ENCODE data around the gene SLC7A10.

The SLC7A10 gene

GRCh38 chr19:33225458-33225926 lies at the start of gene SLC7A10:
TSS of gene SLC7A10 (minus strand) at chr19:33225850. CDS start at chr19:33225703, 147 bp downstream.
- no peak for DNase-seq (ENCODE audit: low read depth, low spot score)

- no peak for DNase-seq (ENCODE audit: low read depth, low spot score)
Observed at GRCh38 chr19:33274663-33275558, 49.3 kb upstream of the SLC7A10 start.

GRCh38 chr19:33273881-33274662 lies 48.4 kb upstream of the SLC7A10 start:
- no peak for DNase-seq (ENCODE audit: low read depth, low spot score)

GRCh38 chr19:33273065-33273736 lies 47.6 kb upstream of the SLC7A10 start:
- no peak for DNase-seq (ENCODE audit: low read depth, low spot score)

- no peak for DNase-seq (ENCODE audit: low read depth, low spot score)
Observed at GRCh38 chr19:33271246-33272021, 45.8 kb upstream of the SLC7A10 start.

- no peak for DNase-seq (ENCODE audit: low read depth, low spot score)
Observed at GRCh38 chr19:33270769-33271168, 45.1 kb upstream of the SLC7A10 start.

- DNase-seq (ENCODE audit: low read depth, low spot score), result no peak
Observed at GRCh38 chr19:33269016-33269415, 43.4 kb upstream of the SLC7A10 start.

- no peak for DNase-seq (ENCODE audit: low read depth, low spot score)
Observed at GRCh38 chr19:33268162-33268991, 42.7 kb upstream of the SLC7A10 start.

DNA sequence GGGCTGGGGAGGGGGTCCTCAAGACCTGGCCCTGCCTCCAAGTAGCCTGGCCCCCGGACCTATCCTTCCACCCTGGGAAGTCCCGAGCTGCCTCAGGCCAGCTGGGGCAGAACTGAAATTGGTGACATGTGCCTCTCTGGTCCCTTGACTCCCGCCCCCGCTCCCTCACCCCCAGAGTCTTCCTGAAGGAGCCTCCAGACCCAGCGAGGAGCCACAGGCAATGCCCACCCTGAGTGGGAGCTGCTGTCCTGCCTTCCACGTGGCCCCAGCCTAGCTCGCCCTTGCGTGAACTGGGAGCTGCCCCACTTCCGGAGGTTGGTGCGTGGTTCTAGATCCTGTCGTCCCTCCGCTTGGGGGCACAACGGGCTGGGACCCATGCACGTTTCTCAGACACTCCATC lies 42.1 kb upstream of the SLC7A10 start:
- DNase-seq (ENCODE audit: low read depth, low spot score), result no peak

DNA sequence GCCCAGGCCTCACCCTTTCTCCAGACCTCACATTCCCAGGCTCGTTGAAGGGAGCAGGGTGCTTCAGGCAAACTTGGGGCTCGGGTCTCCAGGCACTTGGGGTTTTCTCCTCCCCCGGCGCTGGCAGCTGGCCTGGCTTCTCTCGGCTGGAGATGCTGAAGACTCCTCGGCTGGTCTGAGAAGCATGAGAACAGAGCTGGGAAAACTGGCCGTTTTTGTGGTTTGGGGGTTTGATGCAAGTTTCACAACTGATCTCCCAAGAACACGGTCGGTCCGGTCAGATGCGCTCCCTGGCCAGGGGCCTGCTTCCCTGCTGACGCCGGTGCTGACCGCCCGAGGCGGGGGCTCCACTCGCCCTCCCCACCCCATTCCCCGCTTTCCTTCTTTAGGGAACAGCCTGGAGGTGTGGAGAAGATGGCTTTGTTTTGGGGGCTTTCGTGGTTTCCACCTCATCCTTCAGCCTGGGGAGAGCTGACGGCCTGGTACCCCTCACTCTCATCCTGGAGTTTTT lies 41.4 kb upstream of the SLC7A10 start:
- DNase-seq (ENCODE audit: low read depth, low spot score), result no peak

DNA sequence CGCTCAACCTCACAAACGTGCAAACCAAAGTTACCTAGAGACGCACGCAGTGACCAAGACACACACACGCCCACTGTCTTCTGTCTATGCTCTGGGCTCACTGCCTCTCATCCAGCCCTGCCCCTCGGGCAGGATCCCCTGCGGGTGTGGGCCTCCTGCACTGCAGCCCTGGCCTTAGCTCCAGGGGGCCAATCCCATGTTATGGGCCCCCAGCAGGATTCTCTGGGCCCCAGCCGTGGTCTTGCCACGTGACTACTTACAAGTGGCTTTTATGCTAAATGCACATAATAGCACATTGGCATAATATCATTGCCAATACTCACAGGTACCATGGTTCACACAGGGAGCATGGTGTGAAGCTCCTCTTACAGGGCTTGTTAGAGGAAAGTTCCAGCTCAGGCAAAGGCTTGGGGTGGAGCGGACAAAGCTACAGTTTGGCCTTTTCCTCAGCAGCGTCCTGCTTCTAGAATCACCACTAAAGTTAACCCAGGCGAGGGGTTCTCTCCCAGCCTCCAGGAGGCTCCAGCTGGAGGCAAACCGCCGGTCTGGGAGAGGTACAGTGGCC lies 39.3 kb upstream of the SLC7A10 start:
- DNase-seq (ENCODE audit: low read depth, low spot score), result no peak

DNA sequence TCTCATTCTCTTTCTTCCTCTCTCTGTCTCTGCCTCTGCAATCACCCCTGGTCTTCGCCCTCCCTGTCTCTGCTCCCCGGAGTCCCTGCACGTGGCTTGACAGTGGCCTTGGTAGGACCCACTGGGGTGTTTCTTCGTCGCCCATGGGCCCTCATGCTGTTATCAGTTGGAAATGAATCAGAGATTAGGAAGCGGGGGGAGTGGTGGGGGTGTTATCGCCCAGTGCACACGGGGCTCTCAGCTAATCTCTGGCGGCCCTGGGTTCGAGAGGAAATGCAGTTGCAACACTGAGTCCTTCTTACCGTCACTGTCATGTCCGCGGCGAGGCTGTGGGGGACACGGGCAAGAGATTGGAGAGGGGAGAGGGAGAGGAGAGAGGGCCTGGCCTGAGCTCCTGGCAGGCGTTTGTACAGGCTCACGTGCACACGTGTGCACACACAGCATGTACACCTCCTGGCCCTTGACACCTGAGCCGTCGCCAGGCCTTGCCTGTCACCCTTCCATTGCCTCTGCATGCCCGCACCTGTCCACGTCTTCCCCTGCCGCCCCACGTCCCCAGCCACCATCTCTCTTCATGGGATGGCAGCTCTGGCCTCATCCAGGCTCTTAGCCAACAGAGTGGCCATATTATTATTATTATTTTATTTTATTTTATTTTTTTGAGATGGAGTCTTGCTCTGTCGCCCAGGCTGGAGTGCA lies 37.8 kb upstream of the SLC7A10 start:
- DNase-seq (ENCODE audit: low read depth, low spot score), result no peak

DNA sequence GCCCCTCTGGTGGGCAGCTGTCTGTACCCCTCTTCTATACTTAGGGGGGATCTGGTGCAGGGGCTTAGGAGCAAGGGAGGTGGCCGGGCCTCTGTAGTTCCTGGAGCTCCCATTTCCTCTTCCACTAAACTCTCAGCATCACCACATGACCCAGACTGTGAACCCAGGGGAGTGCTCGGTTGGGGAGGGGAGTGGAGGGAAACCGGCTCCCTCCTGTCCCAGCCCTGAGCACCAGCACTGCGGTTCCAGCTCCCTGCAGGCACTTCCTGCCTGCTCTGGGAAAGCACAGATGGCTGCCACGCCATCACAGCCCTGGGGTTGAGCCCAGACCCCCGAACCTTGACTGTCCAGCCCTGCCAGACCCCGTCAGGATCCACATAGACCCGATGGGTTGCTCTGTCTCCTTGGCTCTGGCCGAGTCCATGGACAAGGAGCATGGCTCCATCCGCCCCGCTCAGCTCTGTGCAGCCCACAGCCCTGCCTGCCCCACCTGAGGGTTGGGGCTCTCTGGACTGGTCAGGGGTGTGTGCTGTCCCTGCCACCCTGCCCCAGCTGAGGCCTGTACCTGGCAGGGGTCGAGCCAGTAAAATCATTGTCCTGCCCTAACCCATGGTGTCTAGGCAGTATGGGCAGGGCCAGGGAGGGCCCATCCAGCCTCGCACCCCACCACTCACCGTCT lies 36.0 kb upstream of the SLC7A10 start:
- no peak for DNase-seq (ENCODE audit: low read depth, low spot score)

GRCh38 chr19:33260628-33261418 lies 35.2 kb upstream of the SLC7A10 start:
- no peak for DNase-seq (ENCODE audit: low read depth, low spot score)

DNA sequence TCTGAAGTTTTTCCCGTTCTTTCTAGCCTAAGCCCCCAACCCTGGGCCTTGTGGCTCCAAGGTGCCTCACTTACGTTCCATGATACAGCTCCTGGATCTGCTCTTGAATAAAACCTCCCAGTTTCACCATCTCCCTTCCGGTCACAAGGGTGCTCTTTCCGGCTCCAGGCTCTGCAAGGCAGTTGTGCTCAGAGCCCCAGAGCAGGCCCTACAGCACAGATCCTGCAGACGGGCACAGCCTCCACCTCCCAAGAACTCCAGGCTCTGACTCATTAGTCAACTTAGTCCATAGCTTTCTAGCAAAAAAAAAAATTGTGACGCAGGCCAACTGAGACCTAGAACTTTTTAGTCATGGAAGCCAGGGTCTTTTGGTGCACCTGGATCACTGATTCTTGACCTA lies 33.9 kb upstream of the SLC7A10 start:
- no peak for DNase-seq (ENCODE audit: low read depth, low spot score)

GRCh38 chr19:33257828-33258227 lies 32.2 kb upstream of the SLC7A10 start:
- no peak for DNase-seq (ENCODE audit: low read depth, low spot score)

- DNase-seq (ENCODE audit: low read depth, low spot score), result no peak
Observed at GRCh38 chr19:33256261-33256660, 30.6 kb upstream of the SLC7A10 start.

DNA sequence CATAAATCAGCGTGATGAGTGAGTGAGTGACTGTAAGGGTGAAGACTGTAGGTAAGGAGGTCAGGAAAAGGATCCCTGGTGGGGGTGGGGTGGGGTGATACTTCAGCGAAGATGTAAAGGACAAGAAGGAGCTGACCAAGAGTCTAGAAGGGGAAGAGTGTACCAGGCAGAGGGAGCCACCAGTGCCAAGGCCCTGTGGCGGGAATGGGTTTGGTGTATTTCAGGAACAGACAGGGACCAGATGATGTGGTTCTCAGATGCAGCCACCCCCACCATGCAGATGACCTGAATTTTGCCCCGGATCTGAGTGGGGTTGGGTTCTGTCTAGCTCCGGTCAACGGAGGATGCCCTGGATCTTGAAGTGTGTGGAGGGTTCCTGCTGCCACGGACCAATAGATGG lies 30.1 kb upstream of the SLC7A10 start:
- DNase-seq (ENCODE audit: low read depth, low spot score), result no peak

Data from activated naive CD8-positive, alpha-beta T cell treated with anti-CD3 and anti-CD28 coated beads, Interleukin-2, amount 50 U/mL, for 16 hours (primary cell).